DLD1 (cell line): ENCODE results near the gene C1QTNF2.

Experiments
- in situ Hi-C: cut with HindIII; loops from 2 replicates; pipeline ENCODE4 v1.10.0; 2017; ENCODE audit warnings: low sequenced_read_pairs

Gene C1QTNF2

DNA sequence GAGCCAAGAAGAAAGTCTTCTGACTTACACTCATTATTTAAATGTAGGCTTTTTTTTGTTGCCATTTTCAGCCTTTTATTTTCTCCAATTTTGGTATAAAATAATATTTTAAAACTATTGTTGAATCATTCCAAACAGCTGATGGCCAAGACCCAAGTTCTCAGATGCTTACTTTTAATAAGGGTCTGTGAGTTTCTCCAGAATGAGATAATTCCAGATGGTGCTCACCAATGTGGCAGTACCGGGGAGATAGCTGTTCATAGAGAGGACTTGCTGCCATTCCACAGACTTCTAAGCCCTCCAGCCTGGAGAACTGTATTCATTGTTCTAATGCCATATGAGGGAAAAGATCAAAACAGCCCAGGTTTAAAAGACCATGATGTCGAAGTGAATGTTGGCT, 5.3 kb upstream of the C1QTNF2 start:
- in situ Hi-C loops: no loop called here

DNA sequence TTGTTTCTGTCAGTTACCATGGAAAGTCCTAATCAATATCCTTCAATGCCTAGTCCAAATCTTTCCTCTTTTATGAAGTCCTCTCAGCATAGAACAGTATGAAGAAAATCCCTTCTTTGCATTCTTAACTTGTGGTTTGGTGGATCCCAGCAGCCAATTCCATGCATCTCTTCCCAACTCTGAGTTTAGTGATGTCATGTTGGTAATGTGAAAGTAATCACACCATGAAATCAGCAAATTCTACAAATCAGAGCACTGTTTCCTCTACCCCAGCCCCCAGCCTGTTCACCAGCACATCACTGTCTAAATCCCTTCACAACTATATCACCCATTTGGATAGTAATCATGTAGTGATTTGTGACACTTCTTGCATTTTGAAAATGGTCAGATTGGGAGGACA, 4.7 kb upstream of the C1QTNF2 start:
- in situ Hi-C loops: no loop called here

DNA sequence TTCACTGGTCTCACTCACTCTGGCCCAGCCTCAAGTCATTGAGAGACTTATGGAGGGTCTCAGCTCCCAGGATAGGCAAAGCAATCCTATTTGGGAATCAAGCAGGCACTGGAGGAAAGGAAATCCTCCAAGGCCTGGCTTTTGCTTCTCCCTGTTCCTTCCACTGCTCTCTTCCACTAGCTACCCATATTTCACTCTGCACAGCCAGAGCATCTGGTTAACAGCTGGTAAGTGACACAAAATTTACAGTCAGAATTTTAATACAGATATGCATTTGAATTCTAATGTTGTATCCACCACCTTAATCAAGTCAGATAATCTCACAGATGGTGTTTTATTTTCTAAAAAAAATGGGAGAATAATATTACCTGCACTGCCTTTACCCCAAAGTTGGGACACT, 868 bp upstream of the C1QTNF2 start:
- in situ Hi-C loops: no loop called here

DNA sequence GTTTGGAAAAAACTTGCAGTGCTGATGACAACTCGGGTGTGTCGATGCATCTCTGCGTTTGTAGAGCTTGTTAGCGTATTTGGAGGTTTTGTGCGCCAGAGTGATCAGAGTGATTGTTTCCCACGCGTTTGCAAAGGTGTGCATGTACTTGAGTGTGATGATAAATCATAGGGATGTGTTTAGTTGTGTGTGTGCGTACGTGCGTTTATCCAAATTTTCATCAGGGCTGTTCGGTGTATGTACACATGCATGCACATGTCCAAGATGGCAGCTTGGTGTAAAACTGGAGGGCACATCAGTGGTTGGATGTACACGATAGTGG, 248 bp upstream of the C1QTNF2 start:
- in situ Hi-C loops: no loop called here

DNA sequence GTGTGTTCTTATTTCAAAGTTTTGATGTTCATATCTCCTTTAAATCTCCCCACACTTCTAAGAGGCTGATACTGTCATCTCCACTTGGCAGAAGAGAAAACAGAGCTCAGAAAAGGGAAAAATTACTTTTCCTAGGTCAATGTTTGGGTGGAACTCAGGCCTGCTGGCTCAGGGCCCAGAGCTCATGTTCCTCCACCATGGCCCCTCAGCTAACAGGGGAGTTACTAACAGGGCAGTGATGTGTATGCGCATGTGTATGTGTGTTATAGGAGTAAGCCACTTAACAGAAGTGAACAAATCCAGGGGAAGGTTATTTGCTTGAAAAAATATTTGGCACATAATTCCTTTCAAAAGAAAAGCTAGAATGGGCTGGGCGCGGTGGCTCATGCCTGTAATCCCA, 2.5 kb downstream of the C1QTNF2 start:
- in situ Hi-C loops: no loop called here

DNA sequence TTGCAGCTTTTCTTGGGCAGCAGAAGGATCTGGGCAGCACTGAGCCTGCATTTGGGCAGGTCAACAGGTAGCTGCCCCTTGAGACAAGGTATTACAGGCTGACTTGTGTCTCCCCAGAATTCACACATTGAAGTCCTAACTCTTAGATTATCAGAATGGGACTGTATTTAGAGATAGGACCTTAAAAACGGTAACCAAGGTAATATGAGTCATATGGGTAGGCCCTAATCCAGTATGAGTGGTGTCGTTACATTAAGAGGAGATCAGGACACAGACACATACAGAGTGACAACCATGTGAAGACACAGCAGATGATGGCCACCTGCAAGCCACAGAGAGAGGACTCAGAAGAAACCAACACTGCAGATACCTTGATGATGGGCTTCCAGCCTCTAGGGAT, 3.2 kb downstream of the C1QTNF2 start:
- in situ Hi-C loops: no loop called here

DNA sequence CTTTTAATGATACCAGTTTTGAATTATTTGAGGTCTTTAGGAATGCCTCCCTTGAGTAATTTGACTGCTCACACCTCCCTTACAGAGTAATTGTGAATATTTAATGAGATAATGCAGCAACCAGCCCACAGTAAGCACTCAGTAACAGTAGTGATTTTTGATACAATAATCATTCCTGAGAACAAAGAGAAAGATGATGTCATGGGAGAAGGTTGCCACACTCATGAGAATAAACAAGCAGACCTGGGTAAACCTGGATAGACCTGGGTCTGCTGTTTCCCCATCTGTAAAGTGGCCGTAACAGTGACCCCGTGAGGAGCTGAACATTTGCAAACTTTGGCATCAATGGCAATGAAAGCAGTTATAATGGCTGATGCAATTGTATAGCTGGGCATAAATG, 4.2 kb downstream of the C1QTNF2 start:
- in situ Hi-C loops: no loop called here

DNA sequence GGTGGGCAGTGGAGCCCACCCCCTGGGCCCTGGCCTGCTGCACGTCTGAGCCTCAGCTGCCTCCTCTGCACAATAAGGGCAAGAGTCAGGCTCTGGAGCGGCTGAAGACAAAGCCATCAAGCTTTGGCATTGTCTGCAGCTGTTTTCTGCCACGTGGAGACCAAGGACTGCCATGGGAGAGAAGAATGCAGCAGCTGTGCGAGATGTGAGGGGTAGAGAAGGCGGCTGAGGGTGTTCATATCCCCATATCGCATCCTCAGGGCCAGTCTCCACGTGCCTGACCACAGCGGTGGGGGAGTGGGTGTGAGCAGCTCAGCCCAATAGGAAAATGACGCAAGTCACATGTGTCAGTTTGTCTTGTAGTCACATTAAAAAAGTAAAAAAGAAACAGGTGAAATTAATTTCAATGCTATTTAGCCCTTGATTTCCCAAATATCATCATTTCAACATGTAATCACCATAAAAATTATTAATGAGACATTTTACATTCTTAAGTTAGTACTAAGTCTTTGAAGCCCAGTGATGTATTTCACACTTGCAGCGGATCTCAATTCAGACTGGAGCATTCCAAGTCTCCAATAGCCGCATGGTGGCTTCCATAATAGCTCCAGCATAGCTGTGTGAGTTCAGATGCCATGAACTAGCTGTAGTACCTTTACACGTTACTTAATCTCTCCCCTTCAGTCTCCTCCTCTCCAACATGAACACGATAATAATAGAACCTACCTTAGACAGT, 6.6 kb downstream of the C1QTNF2 start:
- in situ Hi-C loops: no loop called here

DNA sequence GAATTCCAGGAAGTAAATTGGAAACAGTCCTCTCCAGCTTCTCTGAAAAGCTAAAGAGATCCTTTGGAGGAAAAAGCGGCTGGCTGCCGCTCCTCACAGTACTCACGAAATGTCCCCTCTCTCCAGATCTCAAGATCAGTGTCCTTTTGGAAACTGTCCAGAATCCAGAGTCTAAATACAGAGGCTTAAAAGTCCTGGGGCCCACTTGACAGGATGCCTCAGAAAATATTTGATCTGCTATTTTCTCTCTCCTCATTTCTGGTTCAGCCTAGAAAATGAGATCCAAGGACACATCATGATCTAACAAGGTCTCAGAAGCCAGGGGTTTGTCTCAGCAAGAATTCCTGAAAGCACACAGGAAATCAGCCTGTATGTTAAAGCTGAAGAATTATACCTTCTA, 7.2 kb downstream of the C1QTNF2 start:
- in situ Hi-C loops: no loop called here

DNA sequence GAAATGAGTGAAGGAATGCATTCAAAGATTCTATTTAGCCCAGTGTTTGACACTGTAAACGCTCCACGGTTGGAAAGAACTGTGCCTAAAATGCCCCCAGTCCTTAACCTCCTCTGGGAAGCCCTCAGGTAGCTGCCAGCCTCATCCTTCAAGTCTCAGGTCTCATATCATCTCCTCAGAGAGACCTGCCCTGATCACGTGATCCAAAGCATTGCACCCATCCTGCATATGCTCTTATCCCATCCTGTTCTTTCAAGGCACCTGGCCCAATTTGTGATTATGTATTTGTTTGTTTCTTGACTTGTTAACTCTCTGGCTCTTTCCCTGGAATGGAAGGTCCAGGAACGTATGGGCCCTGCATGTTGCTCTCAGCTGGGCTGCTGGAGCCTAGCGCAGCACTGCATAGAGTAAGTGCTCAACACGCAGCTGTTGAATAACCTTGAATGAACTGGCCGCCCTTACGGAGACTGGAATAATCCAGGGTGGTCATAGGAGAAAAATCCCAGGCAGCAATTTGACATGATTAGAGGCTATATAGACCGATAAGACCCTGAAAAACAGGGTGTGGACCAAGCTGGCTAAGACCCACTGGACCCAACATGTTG, 8.7 kb downstream of the C1QTNF2 start:
- in situ Hi-C loops: no loop called here

DNA sequence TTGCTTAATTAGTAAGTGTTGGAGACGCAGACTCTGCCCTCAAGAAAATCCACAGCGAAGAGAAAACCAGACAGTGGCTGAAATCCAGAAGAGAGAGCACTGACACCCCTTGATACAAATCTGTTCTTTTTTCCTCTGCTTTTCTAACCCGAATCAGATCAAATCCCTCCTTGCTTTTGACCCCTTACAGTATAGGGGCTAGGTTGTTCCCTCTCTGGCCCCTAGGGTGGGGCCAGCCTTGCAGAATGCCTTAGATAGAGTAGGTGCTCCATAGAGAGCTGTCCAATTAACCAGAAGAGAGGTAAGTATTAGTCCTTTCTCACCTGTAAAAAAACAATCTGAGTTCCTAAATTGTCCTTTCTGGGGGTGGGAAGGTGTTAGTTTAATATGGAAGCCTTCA, 10.1 kb downstream of the C1QTNF2 start:
- in situ Hi-C loops: no loop called here

DNA sequence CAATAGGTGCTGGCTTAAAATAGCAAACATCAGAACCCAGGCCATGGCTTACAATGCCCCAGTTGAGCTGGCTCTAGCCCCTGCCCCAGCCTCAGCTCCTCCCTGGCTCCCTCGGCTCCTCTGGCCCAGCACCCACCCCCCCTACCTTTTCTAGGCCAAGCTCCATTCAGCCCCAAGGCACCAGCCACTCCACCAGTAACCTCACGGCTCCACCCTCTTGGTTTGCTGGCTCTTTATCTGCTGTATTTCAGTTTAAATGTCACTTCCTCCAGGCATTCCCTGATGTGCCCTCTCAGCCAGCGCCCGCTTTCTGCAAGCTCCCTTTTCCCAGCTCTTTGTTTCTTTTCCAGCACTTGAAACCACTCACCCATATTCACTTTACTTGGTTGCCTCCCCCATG, 10.6 kb downstream of the C1QTNF2 start:
- in situ Hi-C loops: no loop called here

DNA sequence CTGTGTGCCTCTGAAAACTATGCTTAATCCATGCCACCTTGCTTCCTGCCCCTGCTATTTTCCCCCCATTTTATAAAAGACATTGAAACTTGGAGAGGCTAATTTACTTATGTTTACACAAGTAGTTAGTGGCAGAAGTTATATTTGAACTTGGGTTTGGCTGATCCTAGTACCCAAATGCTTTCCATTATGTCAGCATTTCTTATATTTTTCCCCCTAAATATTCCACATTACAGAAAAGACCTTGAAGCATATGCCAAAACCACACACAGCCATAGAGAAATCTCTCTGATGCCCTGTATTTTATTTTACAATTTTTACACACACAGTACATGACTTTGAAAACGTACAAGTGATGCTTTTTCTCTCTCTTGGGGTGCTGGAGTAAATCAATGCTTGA, 11.2 kb downstream of the C1QTNF2 start:
- in situ Hi-C loops: no loop called here

DNA sequence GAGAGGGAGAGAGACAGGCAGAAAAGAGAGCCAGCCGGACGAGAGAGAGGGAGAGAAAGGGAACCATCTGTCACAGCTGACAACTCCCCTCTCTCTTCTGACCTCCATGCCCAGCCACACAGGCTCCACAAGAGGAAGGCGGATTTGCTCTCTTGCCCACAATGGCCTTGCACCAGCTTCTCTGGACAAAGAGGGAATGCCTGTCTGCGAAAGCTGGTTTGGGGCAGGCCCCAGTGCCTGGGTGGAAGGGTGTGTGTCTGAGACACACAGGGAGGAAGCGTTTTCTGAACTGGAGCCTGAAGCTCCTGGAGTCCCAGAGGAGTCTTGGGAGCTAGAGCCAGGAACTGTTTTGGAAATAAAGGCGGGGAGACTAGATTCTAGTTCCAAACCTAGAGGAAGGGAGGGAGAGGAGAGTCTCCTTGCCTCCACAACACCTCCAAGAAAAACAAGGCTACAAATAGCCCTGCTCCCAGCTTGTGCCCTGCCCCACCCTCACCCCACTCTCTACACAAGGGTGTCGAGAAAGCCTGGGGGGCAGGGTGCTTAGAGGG, 12.5 kb downstream of the C1QTNF2 start:
- in situ Hi-C loops: no loop called here

DNA sequence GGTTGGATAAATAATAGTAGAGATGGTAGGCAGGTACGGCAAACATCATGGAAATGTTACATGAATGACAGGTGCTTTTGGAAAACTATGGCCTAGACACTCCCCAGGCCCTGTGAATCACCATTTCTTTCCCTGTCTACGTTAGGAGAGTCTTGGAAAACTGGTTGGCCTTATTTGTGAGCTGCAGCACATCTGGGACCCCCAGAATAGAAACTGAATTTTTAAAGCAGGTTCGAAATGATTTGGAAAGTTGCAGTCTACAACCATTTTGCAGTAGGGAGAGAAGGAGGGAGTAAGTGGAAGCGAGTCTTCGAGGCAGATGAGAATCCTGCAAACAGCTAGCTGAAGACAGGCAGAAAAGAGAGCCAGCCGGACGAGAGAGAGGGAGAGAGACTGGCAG, 13.0 kb downstream of the C1QTNF2 start:
- in situ Hi-C loops: no loop called here

DNA sequence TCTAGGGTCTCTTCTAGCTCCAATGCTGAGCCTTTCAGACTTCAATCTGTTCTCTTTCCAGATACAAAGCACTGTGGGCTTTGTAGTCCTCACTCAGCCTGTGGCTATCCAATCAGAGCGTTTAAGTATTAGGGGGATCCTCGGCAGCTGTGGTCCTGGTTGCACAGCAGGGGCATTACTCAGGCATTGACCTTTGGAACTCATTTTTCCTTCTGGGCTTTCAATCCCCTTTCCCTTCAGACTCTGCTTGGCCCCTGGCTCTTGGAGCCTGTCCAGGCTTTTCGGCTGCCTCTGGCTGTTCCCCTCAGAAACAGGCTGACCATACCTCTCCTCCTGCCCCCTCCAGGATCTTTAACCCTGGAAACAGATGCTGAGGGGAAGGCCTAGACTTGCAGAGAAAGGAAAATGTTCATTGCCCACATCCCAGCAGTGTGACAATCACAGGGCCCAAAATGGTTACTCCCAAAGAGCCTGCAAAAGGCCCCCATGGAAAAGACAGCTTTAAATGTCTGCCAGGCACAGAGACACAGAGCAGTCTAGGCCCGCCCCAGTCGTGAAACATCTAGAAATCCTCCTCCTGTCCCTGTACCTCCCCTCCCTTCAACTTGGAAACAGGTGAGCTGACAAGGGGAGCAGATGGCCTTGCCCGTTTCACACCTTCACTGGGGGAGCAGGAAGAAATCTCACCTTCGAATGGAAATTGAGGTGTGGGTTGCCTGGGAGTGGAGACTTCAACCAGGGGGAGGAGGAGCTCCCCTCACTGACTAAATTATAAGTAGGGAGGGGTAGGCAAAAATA, 13.7 kb downstream of the C1QTNF2 start:
- in situ Hi-C loops: no loop called here

DNA sequence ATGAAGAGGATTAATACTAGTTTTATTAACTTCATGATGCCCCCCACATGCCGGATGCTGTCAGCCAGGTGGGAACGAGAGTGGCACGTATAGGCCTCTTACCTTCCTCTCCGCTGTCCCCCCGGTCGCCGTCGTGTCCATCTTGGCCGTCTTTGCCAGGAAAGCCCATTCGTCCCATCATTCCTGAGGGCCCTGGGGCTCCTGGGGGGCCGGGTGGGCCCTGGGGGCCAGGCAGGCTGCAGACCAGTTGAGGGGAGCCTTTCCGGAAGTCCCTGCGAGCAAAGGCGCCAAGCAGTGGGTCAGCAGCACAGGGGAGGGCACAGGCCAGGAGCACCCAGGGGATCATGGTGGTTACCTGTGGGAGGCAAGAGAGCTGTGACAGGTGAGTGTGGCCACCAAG, 15.8 kb downstream of the C1QTNF2 start:
- in situ Hi-C loops: no loop called here

DNA sequence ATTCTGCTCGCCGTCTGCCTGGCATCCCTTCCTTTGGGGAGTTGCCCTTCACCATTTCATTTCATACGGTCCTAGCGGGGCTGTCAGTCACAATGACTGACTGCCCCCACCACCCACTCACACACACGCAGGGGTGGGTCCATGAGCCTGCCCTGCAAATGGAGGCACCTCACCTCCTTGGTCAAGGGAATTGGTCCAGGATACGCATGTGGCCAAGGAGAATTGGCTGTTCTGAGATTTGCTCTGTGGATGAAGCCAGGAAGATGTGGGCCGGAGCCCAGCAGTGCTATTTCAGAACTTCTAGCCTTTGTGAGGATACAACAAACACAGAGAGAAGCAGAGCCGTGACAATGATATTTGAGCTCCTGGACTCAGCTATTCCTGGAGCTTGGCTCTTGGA, 17.0 kb downstream of the C1QTNF2 start:
- in situ Hi-C loops: no loop called here

DNA sequence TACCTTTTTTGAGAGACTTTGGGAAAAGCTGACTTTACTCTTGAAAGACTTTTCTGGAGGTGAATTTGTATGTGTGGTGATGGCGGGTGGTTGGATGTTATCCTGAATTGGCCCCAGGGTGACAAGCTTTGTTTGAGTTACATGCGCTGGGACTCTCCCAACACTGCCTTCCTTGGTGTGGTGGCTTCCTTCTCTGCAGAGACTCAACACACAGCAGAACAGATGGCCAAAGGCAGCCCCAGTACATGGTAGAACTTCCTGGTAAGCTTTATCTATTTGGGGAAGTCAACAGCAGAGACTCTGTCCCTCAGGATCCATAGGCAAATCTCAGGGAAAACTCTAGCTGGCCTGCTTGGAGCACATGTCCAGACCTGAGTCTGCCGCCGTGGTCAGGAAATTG, 18.1 kb downstream of the C1QTNF2 start:
- in situ Hi-C loops: no loop called here

DNA sequence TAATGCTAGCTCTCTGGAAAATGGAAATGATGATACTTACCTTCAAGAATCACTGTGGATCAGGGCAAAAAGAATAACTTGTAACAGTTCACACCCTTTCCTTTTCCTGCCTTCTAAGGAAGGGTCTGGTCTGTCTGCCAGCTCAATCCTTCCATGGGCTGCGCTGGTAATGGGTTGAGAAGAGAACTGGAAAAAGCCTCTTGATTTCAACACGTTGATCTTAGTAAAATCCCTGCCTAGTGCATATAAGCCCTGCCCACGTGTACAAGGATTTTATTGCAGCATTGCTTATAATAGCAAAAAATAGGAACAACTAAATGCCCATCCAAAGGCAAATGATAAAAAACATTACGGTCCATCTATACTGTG, 20.5 kb downstream of the C1QTNF2 start:
- in situ Hi-C loops: no loop called here

DNA sequence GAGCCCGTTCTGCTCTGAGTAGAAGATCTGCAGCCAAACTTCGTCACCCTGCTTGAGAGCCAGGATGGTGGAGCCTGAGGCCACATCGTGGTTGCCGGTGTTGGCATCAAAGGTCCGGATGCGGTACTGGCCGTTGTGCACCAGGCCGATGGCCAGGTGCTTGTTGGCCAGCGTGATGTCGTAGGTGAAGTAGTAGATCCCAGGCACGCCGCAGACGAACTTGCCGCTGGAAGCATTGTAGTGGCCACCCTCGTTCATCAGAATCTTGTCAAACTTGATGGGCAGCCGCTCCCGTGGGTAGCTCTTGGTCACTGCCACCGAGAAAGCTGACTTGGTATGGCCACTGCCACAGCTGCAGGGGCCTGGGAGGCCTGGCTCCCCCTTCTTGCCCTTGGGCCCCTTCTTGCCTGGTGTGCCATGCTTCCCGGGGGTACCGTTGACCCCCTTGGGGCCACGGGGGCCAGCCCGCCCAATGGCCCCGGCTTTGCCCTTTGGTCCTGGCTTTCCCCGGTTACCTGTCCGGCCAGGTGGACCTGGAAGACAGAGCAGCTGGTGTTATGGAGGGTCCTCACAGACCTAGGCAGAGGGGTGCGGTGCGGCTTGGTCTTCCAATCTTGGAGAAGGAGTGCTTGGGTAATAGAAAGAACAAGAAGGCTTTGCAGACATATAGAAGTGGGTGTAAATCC, 21.0 kb downstream of the C1QTNF2 start:
- in situ Hi-C loops: no loop called here

DNA sequence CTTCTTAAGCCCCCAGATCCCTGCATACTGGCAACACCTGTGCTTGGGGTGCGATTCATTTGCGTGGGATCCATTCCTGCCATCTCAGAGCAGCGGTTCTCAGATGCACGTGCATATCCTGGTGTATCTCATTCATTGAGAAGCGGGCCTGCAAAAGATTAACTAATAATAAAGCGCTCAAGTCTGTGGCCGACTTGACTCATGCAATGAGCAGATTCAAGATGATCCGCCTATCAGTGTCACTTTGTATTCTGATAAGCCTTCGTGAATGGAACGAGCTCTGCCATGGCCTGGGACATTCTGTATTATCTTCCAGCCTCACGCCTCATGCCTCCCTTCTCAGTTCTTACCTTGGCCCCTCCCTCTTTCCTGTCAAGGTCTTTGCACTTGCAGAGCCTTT, 22.3 kb downstream of the C1QTNF2 start:
- in situ Hi-C loops: no loop called here
